ENCODE measurements around the gene FAM227B.
A peak's percentile ranks its signal among the peaks of the same experiment; 100 is the strongest.
"Not testable (repeated sequence)": the region's sequence is repeated elsewhere in the genome, so short reads cannot be mapped to it uniquely, and the experiment has no call there.

FAM227B gene

GRCh38 chr15:49495993-49496753 lies 124.4 kb downstream of the FAM227B start:
- no peak for DNase-seq (ENCODE audit: low read depth in 2 of 2)

GRCh38 chr15:49494842-49495241 lies 125.8 kb downstream of the FAM227B start:
- DNase-seq (ENCODE audit: low read depth in 2 of 2): peak in 1 of 2 experiments; percentile 60

DNA sequence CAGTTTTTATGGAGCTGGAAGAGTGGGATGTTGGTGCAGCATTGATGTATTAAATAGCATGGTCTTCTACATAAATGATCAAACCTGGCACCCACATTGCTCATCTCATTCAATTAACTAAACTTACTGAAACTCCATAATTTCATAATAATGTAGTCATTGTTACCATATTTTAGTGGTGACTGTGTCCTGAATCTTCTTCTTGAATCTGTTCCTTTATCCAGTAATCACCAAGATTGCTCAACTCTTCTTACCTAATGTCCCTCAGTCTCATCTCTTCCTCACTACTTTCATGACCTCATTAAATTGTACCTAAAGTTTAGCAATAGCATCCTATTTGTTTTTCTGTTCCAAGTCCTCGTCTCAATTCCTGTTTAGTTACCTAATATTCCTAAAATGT lies 127.8 kb downstream of the FAM227B start:
- DNase-seq (ENCODE audit: low read depth in 2 of 2): peak in 1 of 2 experiments; percentile 50

DNA sequence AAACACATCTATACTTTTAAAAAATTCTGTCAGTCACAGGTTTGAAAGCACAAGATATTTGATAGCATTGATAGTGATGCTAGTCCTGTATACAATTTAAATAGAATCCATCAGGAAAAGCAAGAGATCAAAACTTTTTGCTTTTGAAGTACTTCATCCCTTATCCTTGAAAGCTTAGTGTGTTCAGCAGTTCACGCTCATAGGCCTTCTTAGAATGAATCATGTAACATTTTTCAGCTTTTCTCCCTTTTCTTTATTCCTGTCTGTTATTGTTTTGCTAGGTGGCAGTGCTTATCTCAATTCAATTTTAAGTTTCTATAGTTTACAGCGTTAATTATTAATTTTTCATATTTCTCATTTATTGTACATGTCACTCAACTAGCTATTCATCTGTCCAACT lies 128.5 kb downstream of the FAM227B start:
- DNase-seq (ENCODE audit: low read depth in 2 of 2): no peak

GRCh38 chr15:49490966-49491365 lies 129.7 kb downstream of the FAM227B start:
- DNase-seq (ENCODE audit: low read depth in 2 of 2): no peak

DNA sequence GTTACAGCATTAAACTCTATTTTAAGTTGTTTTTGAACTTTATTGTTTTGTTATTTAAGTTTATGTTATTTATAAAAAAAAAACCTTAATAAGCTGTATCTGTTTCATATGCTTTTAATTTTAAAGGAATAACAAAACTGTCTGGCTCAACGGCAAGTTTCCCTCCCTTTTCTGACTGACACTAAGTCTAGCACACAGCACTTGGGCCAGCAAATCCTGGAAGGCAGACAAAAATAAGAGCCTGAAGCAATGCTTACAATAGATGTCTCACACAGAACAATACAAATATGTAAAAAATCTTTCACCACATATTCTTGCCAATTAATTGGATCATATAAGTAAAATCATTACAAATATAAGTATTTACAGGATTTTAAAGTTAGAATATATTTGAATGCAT lies 135.2 kb downstream of the FAM227B start:
- DNase-seq (ENCODE audit: low read depth in 2 of 2): not testable (repeated sequence)

GRCh38 chr15:49478982-49479381 lies 141.6 kb downstream of the FAM227B start:
- not testable (repeated sequence) for DNase-seq (ENCODE audit: low read depth in 2 of 2)

DNA sequence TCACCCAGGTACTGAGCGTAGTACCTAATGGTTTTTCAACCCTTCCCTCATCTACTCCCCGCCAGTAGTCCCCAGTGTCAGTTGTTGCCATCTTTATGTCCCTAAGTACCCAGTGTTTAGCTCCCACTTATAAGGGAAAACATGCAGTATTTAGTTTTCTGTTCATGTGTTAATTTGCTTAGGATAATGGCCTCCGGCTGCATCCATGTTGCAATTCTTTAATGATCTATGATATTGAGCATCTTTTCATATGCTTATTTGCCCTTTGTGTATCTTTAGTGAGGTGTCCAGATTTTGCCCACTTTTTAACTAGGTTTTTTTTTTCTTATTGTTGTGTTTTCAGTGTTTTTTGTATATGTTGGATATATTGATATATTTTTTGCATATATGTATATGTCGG lies 142.6 kb downstream of the FAM227B start:
- not testable (repeated sequence) for DNase-seq (ENCODE audit: low read depth in 2 of 2)

DNA sequence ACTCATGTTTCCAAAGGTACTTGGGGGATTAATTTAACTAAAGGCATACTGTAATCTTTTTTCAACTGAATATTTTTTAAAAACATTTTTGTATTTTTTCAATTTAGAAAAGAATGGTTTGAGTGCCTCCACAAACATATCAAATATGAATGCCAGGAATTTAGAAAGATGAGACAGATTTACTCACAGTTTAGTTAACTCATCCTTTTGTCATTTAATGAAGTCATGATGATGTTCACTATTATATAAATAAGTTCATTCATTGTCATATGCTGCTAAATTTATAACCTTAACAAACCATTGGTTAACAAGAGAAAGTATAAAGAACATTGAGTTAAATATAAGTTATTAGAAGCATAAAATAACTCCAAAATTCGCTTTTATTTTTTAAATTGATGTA lies 147.6 kb downstream of the FAM227B start:
- no peak for DNase-seq (ENCODE audit: low read depth in 2 of 2)

DNA sequence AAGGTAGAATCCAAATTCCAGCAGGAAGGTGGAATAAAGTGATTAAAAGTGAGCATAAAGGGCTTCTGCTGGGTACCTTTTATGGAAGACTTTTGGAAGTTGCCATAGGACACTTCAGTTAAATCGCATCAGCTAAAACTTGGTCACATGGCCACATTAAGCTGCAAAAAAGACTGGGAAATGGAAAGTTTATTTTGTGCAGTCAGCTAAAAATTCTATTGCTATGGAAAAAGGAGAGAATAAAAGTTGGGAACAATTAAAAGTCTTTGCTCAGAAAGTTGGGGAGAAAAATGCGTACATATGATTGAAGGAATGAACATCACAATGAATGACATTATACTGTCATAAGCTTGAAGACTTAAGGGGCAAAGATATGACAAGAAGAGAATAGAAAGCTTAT lies 148.3 kb downstream of the FAM227B start:
- no peak for DNase-seq (ENCODE audit: low read depth in 2 of 2)

DNA sequence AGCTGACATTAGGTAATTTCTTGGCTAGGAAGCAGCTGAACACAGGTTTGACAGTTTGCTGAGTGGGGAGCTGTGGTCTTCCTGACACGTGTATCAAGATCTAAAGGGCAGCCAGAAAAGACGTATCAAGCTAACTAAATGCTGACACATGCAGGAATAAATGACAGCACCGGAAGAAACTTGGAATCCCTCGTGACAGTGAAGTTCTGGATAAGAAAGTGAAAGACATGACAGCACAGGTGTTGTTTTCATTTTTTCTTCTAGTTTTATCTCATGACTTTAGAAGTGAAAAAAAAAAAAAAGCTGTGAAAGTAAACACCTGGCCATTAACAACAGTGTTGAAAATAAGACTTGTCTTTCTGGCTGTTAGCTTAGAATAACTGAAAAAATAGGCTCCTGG lies 148.9 kb downstream of the FAM227B start:
- DNase-seq (ENCODE audit: low read depth in 2 of 2): no peak

- DNase-seq (ENCODE audit: low read depth in 2 of 2): not testable (repeated sequence)
Measured at GRCh38 chr15:49471248-49471647, 149.4 kb downstream of the FAM227B start.

DNA sequence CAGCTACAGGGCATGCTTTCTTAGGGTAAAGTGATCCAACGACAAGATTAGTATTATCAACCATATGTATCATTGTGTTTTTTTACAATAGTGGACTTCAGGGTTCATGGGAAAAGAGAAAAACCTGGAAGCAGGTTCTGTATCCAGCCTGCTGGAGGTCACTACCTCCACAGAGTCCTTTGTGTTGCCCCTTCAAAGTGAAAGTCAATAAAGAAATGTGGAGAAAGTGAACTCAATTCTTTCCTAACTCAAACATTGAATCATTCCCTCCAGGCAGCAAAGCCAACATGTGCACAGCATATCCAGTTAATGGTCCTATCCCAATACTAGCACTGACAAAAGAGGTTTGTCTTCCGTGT lies 152.2 kb downstream of the FAM227B start:
- peak in 1 of 2 experiments; percentile 4 for DNase-seq (ENCODE audit: low read depth in 2 of 2)

GRCh38 chr15:49467746-49468480 lies 152.7 kb downstream of the FAM227B start:
- peak in 1 of 2 experiments; percentile 32 for DNase-seq (ENCODE audit: low read depth in 2 of 2)

DNA sequence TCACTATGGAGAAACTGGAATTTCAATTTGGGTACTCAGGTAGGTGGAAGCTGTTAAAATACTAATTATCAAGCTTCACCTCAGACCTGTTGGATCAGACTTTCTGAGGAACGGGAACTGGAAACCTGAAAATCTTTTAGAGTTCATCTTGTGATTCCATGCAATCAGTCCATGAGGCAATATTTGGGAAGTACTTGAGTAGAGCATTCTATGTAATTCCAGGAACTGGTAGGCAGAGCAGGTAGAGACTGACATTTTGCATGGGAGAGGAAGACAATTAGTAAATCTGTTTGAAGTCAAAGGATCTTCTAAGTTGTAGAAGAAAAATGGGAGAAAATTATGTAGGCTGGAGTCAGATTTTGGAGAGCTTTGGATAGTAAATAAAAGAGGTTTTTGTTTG lies 154.5 kb downstream of the FAM227B start:
- no peak for DNase-seq (ENCODE audit: low read depth in 2 of 2)

DNA sequence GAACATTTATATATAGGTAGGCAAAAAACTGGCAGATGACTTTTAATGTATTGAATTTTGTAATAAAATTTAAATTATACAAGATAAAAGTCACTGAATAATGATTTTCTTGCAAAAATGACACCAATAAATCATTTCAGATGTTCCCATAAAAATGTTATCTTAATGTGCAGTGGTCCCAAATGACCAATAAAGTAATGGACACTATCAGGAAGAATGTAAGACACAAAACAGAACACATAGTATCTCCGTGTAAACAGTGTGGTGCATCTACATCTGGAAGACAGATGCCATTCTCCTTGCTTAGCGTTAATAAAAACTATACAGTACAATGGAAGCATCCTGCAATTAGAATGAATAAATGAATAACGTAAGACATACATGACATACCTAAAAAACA lies 156.1 kb downstream of the FAM227B start:
- DNase-seq (ENCODE audit: low read depth in 2 of 2): peak; percentile 38 to 52

DNA sequence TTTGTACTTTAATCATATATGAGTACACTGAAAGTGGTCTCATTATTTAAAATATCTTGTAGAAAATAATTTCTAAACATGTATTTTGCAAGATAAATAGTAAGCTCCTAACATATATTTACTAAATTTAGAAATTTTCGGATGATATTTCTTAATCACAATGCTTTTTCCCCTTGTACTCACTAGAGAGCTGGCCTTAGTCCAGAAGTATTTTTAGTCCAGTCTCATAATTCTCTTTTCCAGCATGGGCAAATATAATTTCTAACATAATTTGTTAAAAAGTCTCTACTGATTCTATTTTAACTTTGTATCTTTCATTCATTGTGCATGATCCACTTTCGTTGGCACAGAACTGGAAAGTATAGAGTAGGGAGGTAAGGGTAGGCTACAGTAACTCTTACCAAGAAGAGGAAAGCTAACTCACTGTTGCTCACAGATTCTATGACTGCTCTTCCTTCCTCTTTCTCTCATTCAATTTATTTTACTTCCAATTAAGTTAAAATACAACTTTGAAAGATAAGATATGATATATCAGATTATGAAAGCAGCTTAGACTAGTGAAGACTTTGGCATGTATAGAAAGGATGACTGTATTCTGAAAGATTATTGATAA lies 158.3 kb downstream of the FAM227B start:
- no peak for DNase-seq (ENCODE audit: low read depth in 2 of 2)

DNA sequence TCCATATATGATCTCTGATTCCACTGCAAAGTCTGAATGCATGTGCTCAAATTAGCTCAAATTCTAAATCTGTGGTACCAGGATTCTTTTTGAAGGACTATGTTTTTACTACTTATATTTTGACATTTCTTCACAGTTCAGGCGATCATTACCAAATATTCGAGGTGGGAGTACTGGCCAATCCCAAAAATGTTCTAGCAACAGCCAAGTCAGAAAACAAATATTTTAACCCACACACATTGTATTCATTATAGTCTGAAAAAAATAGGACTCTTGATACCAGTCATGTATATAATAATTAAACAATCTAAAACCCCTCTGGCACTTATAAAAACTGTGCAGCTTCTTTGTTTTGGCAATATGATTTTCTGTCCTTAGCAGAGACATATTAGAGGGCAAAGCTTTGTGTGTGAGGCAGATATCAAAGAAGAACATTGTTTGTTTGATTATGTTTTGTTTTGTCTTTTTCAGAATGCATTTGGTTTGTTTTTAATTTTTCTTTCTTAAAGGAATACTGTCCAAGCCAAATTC lies 160.1 kb downstream of the FAM227B start:
- no peak for DNase-seq (ENCODE audit: low read depth in 2 of 2)

DNA sequence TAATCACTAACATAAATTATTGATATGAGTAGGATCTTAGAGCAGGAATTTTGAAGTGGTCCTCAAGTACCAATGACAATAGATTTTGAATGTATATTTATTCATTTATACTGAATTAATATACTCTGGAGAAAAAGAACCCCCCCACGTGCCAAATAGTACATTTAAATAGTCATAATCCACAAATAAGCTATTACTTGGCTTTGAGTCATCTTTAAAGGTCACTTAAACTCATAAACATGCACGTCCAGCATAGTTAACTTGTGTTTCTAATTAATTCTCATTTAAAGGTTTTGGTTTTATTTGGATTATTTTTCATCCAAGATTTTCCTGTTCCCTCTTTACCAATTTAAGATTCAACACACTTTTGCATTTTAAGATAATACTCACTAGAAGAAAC lies 162.5 kb downstream of the FAM227B start:
- DNase-seq (ENCODE audit: low read depth in 2 of 2): no peak

DNA sequence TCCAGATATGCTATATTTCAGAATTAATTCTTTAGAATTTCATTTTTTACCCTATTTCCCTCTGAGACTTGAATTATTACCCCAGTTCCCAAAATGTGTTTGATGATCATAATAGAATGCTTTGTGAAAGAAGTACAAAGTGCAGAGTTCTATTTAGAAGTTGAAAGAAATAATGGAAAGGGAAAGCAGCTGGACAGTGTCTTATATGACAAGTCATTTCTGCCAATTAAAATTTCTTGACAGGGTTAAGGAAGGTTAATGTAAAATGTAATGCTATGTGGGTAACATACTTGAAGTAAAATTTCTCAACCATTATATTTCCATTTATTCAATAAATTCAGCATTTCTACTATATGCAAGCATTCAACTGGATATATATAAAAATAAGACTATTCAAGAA lies 164.5 kb downstream of the FAM227B start:
- no peak for DNase-seq (ENCODE audit: low read depth in 2 of 2)

DNA sequence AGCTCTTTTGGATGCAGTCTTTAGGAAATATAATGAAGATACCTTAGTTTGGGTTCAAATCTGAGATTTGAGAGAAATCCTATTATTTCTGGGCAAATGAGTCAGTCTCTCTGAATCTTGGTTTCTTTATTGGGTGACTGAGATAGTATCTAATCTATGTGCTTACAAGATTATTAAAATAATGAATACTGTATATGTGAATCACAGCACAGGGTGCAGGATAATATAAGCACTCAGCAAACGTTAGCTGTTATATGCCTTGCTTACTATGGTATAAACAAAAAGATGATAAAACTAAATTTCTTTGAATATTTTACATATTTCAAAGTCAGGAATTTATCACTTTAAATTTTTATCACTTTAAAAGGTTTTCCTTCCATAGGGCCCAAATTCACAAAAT lies 168.0 kb downstream of the FAM227B start:
- DNase-seq (ENCODE audit: low read depth in 2 of 2): no peak

DNA sequence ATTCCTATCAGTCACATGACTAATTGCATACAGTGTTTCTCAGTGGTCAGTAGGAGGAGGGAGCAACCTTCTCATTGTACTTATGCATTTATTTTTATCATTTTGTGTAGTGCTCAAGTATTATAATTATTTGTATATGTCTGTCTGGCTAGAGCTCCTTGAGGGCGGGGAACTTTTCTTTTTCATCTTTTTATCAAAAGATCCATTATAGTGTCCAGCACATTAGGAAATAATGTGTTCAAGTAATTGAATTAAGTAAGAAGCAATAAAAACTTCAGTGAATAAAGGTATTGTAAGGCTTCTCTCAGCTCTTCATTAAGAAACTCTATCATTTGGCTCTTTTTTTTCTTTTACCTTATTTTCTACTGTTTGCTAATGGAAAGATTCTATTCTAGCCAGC lies 178.8 kb downstream of the FAM227B start:
- DNase-seq (ENCODE audit: low read depth in 2 of 2): no peak

GRCh38 chr15:49441356-49441755 lies 179.3 kb downstream of the FAM227B start:
- DNase-seq (ENCODE audit: low read depth in 2 of 2): no peak
